HepG2 (cell line): ENCODE data around the gene IRF6. TPM values are rescaled to one million over a fixed set of nuclear protein-coding genes. Genes with fewer than 3 reads are reported as not detected.
A peak's percentile ranks its signal among the peaks of the same experiment; 100 is the strongest.

Source experiments
- AGO2 ChIP-seq: fragments of 200-400 bp; formaldehyde crosslinking; optimal IDR thresholded peaks from 2 replicates; pipeline ENCODE3; 2017; ENCODE audit warnings: mild to moderate bottlenecking, low read depth, low read length, moderate library complexity
- HNRNPL ChIP-seq: fragments of 200-400 bp; formaldehyde crosslinking; IDR thresholded peaks from 2 replicates; pipeline ENCODE4 v1.6.1; 2017; ENCODE audit warnings: mild to moderate bottlenecking, low read depth, low read length
- NCOA2 ChIP-seq: sonication (generic); formaldehyde crosslinking; IDR thresholded peaks from 2 replicates; pipeline ENCODE4 v1.8.0; 2022; ENCODE audit warnings: inconsistent platforms
- PHB2 ChIP-seq: fragments of 450-650 bp; IDR thresholded peaks from 2 replicates; pipeline ENCODE4 v1.6.1; 2018; ENCODE audit not compliant: partially characterized antibody
- SRF ChIP-seq: IDR thresholded peaks from 2 replicates; pipeline ENCODE4 v1.6.1; 2011; ENCODE audit warnings: mild to moderate bottlenecking, low read depth, low read length, moderate library complexity
- YY1 ChIP-seq: IDR thresholded peaks from 2 replicates; pipeline ENCODE4 v1.6.1; 2011; ENCODE audit warnings: low read length, low read depth, moderate library complexity, mild to moderate bottlenecking; ENCODE audit not compliant: insufficient read depth, insufficient replicate concordance
- ZBTB44 ChIP-seq: sonication (generic); formaldehyde crosslinking; IDR thresholded peaks from 2 replicates; pipeline ENCODE4 v1.4.0; 2020; ENCODE audit warnings: missing genetic modification reagents
- ZNF101 ChIP-seq: sonication (generic); formaldehyde crosslinking; IDR thresholded peaks from 2 replicates; pipeline ENCODE4 v1.4.0; 2020; ENCODE audit warnings: mild to moderate bottlenecking, low read depth, missing genetic modification reagents, borderline replicate concordance
- ZNF143 ChIP-seq: sonication (generic); formaldehyde crosslinking; IDR thresholded peaks from 2 replicates; pipeline ENCODE4 v1.4.0; 2020; ENCODE audit warnings: missing genetic modification reagents
- ZNF256 ChIP-seq: sonication (generic); formaldehyde crosslinking; conservative IDR thresholded peaks from 2 replicates; pipeline ENCODE4 v1.4.0; 2020; ENCODE audit warnings: missing genetic modification reagents
- ZNF3 ChIP-seq: IDR thresholded peaks from 2 replicates; pipeline ENCODE4 v1.7.0; 2017; ENCODE audit warnings: inconsistent platforms
- ZNF350 ChIP-seq: sonication (generic); formaldehyde crosslinking; IDR thresholded peaks from 2 replicates; pipeline ENCODE4 v1.4.0; 2020; ENCODE audit warnings: mild to moderate bottlenecking, low read depth, missing genetic modification reagents, borderline replicate concordance
- ZNF383 ChIP-seq: sonication (generic); formaldehyde crosslinking; IDR thresholded peaks from 2 replicates; pipeline ENCODE4 v1.4.0; 2020; ENCODE audit warnings: missing genetic modification reagents, mild to moderate bottlenecking, borderline replicate concordance
- ZNF547 ChIP-seq: sonication (generic); formaldehyde crosslinking; IDR thresholded peaks from 2 replicates; pipeline ENCODE4 v1.5.1; 2020; ENCODE audit warnings: mild to moderate bottlenecking, missing genetic modification reagents
- ZNF567 ChIP-seq: sonication (generic); formaldehyde crosslinking; IDR thresholded peaks from 2 replicates; pipeline ENCODE4 v1.8.1; 2023; ENCODE audit warnings: mild to moderate bottlenecking, missing genetic modification reagents, borderline replicate concordance
- ZNF7 ChIP-seq: IDR thresholded peaks from 2 replicates; pipeline ENCODE4 v1.6.1; 2016; ENCODE audit warnings: missing biosample characterization, missing genetic modification reagents
- ZNF883 ChIP-seq: sonication (generic); formaldehyde crosslinking; IDR thresholded peaks from 2 replicates; pipeline ENCODE4 v1.5.1; 2020; ENCODE audit warnings: mild to moderate bottlenecking, missing genetic modification reagents; ENCODE audit errors: not compliant biosample characterization
- polyA plus RNA-seq, 8 experiments: library from polyadenylated mRNA; depleted of rRNA in 3 of 8; stranded (reverse) in 7 of 8; unstranded in 1 of 8; fragments of >200 nt; fragmentation: Illumina TruSeq in 4 of 8; extraction: Trizol in 4 of 8; gene quantifications; 2 replicates each; pipeline versions ENCODE4 v1.2.1 to v1.2.3, GENCODE V29; 2011 to 2016; ENCODE audit warnings: low read depth in 4 of 8, missing spikeins in 1 of 8, mixed read lengths in 1 of 8; ENCODE audit not compliant: insufficient read depth in 1 of 8
- total RNA-seq, 5 experiments: library from RNA; depleted of rRNA; stranded (reverse); fragments of >200 nt; fragmentation: Illumina TruSeq; extraction: Trizol; gene quantifications; 2 replicates each; pipeline ENCODE4 v1.2.3, GENCODE V29; 2016; ENCODE audit warnings: low read depth in 1 of 5
- TF ChIP-seq, protein P1 (sequence below): sonication (generic); formaldehyde crosslinking; IDR thresholded peaks from 2 replicates; pipeline ENCODE4 v1.5.0; 2020; ENCODE audit warnings: mild to moderate bottlenecking, missing genetic modification reagents, borderline replicate concordance
- TF ChIP-seq, protein P2 (sequence below): sonication (generic); formaldehyde crosslinking; IDR thresholded peaks from 2 replicates; pipeline ENCODE4 v1.5.0; 2020; ENCODE audit warnings: missing genetic modification reagents

Gene IRF6
- total and polyA plus RNA-seq, 2 of the 13 experiments (the other 11 are each of a cell fraction or from before 2014, with no cell fraction given) = 0.02 TPM; not detected in 1

DNA sequence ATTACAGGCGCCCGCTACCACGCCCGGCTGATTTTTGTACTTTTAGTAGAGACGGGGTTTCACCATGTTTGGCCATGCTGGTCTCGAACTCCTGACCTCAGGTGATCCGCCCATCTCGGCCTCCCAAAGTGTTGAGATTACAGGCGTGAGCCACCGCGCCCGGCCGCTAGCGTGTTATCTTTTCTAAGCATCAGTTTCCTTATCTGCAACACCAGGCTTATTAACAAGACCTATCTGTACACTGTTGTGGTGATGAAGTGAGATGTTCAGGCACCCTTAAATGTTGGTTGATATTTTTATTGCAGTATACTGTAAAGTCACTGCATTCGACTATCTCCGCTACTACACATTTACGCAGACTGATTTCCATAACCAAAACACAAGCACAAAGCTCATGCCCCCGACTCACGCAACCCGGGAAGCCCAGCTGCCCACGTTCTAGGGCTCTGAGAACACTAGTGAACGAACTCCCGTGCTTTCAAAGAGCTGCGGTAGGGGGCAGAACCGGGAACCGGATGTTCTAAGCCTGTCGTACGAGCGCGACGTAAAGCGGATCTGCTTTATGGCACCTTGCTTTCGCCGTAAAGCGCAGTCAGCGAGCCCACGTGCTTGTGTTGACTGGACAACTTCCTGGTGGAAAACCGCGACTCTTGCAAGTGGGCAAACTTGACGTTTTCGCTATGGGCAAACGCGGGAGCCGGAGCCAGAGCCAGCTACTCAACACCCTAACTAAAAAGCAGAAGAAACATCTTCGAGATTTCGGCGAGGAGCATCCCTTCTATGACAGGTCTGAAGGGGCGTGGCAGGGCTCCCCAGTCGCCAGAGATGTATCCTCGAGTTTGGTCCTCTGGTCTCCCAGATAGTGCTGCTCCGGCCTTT lies 21.7 kb upstream of the IRF6 start, which contains the start of gene UTP25 (continued):
- TF ChIP-seq ZBTB44 (CRISPR knock-in tag) (no peak), ZNF567 (CRISPR knock-in tag) (no peak), ZNF883 (CRISPR knock-in tag) (peak; percentile 43), NCOA2 (CRISPR knock-in tag) (peak; percentile 54), ZNF101 (CRISPR knock-in tag) (0 out of 2 replicates have a peak, but pooled peaks have one; percentile 45), ZNF256 (no peak), YY1 (peak; percentile 25), ZNF7 (CRISPR knock-in tag) (no peak), ZNF547 (CRISPR knock-in tag) (peak; percentile 33; the same call in 1 of the 2 replicates), AGO2 (no peak), ZNF143 (CRISPR knock-in tag) (no peak), ZNF3 (no peak), ZNF350 (peak; percentile 89; the same call in 1 of the 2 replicates), ZNF383 (CRISPR knock-in tag) (no peak), HNRNPL (no peak), SRF (no peak), PHB2 (no peak)
- TF ChIP-seq, protein P1, sequence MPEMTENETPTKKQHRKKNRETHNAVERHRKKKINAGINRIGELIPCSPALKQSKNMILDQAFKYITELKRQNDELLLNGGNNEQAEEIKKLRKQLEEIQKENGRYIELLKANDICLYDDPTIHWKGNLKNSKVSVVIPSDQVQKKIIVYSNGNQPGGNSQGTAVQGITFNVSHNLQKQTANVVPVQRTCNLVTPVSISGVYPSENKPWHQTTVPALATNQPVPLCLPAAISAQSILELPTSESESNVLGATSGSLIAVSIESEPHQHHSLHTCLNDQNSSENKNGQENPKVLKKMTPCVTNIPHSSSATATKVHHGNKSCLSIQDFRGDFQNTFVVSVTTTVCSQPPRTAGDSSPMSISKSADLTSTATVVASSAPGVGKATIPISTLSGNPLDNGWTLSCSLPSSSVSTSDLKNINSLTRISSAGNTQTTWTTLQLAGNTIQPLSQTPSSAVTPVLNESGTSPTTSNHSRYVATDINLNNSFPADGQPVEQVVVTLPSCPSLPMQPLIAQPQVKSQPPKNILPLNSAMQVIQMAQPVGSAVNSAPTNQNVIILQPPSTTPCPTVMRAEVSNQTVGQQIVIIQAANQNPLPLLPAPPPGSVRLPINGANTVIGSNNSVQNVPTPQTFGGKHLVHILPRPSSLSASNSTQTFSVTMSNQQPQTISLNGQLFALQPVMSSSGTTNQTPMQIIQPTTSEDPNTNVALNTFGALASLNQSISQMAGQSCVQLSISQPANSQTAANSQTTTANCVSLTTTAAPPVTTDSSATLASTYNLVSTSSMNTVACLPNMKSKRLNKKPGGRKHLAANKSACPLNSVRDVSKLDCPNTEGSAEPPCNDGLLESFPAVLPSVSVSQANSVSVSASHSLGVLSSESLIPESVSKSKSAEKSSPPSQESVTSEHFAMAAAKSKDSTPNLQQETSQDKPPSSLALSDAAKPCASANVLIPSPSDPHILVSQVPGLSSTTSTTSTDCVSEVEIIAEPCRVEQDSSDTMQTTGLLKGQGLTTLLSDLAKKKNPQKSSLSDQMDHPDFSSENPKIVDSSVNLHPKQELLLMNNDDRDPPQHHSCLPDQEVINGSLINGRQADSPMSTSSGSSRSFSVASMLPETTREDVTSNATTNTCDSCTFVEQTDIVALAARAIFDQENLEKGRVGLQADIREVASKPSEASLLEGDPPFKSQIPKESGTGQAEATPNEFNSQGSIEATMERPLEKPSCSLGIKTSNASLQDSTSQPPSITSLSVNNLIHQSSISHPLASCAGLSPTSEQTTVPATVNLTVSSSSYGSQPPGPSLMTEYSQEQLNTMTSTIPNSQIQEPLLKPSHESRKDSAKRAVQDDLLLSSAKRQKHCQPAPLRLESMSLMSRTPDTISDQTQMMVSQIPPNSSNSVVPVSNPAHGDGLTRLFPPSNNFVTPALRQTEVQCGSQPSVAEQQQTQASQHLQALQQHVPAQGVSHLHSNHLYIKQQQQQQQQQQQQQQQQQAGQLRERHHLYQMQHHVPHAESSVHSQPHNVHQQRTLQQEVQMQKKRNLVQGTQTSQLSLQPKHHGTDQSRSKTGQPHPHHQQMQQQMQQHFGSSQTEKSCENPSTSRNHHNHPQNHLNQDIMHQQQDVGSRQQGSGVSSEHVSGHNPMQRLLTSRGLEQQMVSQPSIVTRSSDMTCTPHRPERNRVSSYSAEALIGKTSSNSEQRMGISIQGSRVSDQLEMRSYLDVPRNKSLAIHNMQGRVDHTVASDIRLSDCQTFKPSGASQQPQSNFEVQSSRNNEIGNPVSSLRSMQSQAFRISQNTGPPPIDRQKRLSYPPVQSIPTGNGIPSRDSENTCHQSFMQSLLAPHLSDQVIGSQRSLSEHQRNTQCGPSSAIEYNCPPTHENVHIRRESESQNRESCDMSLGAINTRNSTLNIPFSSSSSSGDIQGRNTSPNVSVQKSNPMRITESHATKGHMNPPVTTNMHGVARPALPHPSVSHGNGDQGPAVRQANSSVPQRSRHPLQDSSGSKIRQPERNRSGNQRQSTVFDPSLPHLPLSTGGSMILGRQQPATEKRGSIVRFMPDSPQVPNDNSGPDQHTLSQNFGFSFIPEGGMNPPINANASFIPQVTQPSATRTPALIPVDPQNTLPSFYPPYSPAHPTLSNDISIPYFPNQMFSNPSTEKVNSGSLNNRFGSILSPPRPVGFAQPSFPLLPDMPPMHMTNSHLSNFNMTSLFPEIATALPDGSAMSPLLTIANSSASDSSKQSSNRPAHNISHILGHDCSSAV (CRISPR knock-in tag) = peak; percentile 79; the same call in 1 of the 2 replicates
- TF ChIP-seq, protein P2, sequence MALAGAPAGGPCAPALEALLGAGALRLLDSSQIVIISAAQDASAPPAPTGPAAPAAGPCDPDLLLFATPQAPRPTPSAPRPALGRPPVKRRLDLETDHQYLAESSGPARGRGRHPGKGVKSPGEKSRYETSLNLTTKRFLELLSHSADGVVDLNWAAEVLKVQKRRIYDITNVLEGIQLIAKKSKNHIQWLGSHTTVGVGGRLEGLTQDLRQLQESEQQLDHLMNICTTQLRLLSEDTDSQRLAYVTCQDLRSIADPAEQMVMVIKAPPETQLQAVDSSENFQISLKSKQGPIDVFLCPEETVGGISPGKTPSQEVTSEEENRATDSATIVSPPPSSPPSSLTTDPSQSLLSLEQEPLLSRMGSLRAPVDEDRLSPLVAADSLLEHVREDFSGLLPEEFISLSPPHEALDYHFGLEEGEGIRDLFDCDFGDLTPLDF (CRISPR knock-in tag) = no peak
